WERI-Rb-1 (cell line): Measurements from ENCODE around the gene SMTNL1.

Experiments used
- DNase-seq: peaks from one replicate; pipeline ENCODE4 v3.0.0-alpha.2; 2020
- H3K27ac ChIP-seq: fragments of 250-450 bp; sonication (Bioruptor Pico); 2 replicates; pipeline ENCODE4 v1.5.1; 2020; ENCODE audit warnings: mild to moderate bottlenecking, moderate library complexity
- H3K27me3 ChIP-seq: fragments of 250-450 bp; sonication (Bioruptor Pico); 2 replicates; pipeline ENCODE4 v1.5.1; 2021; ENCODE audit warnings: mild to moderate bottlenecking, low read depth, moderate library complexity; ENCODE audit not compliant: insufficient read depth, severe bottlenecking
- H3K36me3 ChIP-seq: fragments of 250-450 bp; sonication (Bioruptor Pico); 2 replicates; pipeline ENCODE4 v1.5.1; 2020; ENCODE audit warnings: mild to moderate bottlenecking, moderate library complexity
- H3K4me3 ChIP-seq: 2 replicates; pipeline ENCODE4 v1.5.1; 2011; ENCODE audit warnings: low read depth, mild to moderate bottlenecking, control low read depth, low read length
- H3K9me3 ChIP-seq: fragments of 250-450 bp; sonication (Bioruptor Pico); 2 replicates; pipeline ENCODE4 v1.5.1; 2021; ENCODE audit warnings: mild to moderate bottlenecking, moderate library complexity; ENCODE audit not compliant: severe bottlenecking
- CTCF ChIP-seq: IDR thresholded peaks from 2 replicates; pipeline ENCODE4 v1.5.1; 2011; ENCODE audit warnings: low read depth, mild to moderate bottlenecking, control low read depth, inconsistent platforms, low read length

Gene SMTNL1

GRCh38 chr11:57596266-57596885, 59.0 kb downstream of the SMTNL1 start:
- DNase-seq = no peak
- no peak overlapping the region for H3K27ac ChIP-seq
- TF ChIP-seq CTCF = no peak
- H3K4me3 ChIP-seq = no peak overlapping the region
- H3K27me3 ChIP-seq = peaks cover 94% of the 10 kb centered on the region
- H3K36me3 ChIP-seq = no peaks in the 10 kb centered on the region
- H3K9me3 ChIP-seq = no peaks in the 10 kb centered on the region

GRCh38 chr11:57597461-57597915, 60.1 kb downstream of the SMTNL1 start, which contains the start of gene SERPING1:
Gene SERPING1 (plus strand): TSS chr11:57597685. CDS start chr11:57598271, 586 bp downstream.
- H3K9me3 ChIP-seq = no peaks in the 10 kb centered on the region
- no peak for DNase-seq
- H3K27ac ChIP-seq = no peak within 1 kb of the TSS
- peaks cover 88% of the 10 kb centered on the region for H3K27me3 ChIP-seq
- no peaks in the 10 kb centered on the region for H3K36me3 ChIP-seq
- no peak within 1 kb of the TSS; the same call in 1 of the 2 replicates for H3K4me3 ChIP-seq
- no peak for TF ChIP-seq CTCF

GRCh38 chr11:57597916-57598830, 60.8 kb downstream of the SMTNL1 start:
- Histone ChIP-seq H3K4me3 (no peak overlapping the region; the same call in 1 of the 2 replicates), H3K27me3 (peaks cover 81% of the 10 kb centered on the region), H3K9me3 (no peaks in the 10 kb centered on the region), H3K36me3 (no peaks in the 10 kb centered on the region), H3K27ac (no peak overlapping the region)
- no peak for TF ChIP-seq CTCF
- peak; percentile 10 for DNase-seq

- no peak for DNase-seq
- H3K27ac ChIP-seq = no peak overlapping the region
- H3K36me3 ChIP-seq = no peaks in the 10 kb centered on the region
- no peaks in the 10 kb centered on the region for H3K9me3 ChIP-seq
- H3K4me3 ChIP-seq = no peak overlapping the region
- peaks cover 77% of the 10 kb centered on the region for H3K27me3 ChIP-seq
- no peak for TF ChIP-seq CTCF
Observed at GRCh38 chr11:57598831-57599155, 61.4 kb downstream of the SMTNL1 start.

- H3K36me3 ChIP-seq = no peaks in the 10 kb centered on the region
- H3K27me3 ChIP-seq = peaks cover 75% of the 10 kb centered on the region
- no peak overlapping the region for H3K27ac ChIP-seq
- DNase-seq = no peak
- H3K9me3 ChIP-seq = no peaks in the 10 kb centered on the region
- H3K4me3 ChIP-seq = no peak overlapping the region
- no peak for TF ChIP-seq CTCF
Observed at GRCh38 chr11:57599381-57599780, 62.0 kb downstream of the SMTNL1 start.
